ENCODE results near the gene LPP.

Gene LPP

DNA sequence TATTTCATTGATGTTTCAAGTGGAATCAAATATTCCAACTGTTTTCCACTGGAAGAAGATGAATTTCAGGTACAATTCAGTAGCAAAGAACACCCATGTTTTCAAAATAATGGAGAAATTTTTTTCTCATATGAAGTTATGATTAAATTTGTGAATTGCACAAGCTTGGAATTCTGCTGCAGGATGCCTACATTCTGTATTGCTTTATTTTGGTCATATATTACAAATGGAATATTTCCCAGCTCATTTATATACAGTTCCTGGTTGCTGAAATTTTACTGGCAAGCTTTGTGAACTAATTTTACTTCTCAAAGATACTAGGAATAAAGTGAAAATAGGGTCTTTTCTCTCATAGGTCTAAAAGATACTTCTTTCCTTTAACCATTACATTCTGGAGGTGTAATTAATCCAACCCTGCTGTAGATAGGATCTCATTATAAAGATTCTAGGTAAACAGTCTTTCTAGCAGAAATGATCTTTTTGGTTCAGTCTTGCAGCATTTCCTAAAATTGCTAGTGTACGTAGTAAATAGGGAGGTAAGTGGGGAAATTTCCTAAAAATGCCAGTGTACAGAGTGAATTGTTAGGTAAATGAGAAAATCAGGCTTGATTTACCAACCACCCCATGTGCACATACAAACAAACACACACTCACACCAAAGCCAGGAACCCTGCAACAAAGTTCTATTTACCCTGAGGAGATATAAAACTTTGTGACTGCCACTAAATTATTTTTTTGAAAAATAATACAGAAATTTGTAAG lies 624.3 kb downstream of the LPP start:
- FAIRE-seq, result no peak

- FAIRE-seq, result no peak
Observed at GRCh38 chr3:188779281-188779980, 625.5 kb downstream of the LPP start.

DNA sequence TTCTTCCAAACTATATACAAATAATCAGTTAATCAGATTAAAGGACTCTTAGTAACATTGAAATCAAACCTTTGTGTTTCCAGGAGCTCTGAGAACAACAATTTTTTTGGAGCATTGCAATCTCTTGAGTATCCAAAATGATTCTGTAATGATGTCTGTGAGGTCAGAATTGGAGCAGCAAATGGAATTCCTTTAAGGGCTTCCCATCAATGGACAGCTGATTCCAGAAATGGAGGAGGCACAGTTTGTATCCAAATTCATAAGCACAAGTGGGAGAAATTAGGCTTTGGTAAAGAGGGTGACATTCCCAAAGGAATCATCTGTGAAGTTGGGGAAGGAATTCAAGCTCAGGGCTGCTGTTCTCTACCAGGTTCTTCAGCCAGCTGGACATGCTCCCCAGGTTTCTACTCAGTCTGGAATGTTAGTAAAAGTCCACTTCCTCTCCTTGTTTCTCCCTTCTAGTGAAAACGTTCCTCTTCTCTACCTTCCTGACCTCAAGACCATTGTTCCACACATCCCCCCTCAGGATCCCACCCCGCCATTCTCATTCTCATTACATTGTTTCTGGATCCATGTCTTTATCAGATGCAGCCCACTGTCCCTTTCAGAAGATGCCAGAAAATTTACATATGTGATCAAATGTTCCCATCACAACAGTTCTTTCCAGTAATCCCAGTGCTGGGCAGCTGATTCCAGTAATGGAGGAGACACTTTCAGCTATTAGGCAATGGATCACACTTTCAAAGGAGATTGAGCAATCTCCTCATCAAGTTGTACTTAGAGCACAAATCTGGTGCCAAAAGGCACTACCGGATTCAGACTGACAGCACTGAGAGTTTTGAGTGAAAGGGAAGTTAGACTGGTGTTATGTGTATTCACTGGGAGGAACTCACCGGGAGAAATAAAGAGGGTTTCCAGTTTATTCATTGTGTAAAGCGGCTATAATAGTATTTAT lies 626.5 kb downstream of the LPP start:
- no peak for FAIRE-seq

DNA sequence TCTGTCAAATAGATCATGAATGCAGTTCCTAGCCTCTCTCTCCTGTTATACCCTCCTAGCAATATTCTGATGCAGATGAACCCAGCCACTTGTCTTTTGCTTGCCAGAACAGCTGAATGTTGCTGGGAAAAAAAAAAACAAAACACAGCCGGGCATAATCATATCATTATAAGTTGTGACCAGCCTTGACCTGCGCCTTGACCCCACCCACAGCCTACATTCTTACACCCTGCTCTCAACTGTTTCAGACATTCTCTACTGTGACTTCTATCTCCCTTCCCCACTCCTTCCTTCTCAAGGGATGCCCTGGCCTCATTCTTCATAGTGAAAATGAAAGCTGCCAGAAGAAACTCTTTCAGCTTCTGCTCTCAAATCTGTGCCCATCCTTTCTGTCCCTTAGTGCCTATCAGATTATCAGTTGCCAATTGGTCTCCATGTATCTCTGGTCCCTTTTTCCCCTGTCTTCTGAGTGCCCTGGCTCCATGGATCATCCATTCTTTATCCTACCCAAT lies 628.7 kb downstream of the LPP start:
- FAIRE-seq, result no peak

DNA sequence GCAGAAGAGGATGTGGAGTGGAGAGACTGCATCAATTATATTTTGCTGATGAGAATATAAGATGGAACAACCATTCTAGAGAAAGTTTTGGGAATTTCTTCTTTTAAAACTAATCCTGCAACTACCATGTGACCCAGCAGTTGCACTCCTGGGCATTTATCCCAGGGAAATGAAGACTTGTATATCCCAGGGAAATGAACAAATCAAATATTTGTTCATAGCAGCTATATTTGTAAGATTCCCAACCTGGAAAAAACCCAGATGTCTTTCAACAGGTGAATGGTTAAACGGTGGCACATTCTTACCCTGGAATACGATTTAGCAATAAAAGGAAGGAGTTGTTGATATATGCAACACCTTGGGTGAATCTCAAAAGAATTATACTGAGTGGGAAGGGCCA lies 632.5 kb downstream of the LPP start:
- no peak for FAIRE-seq

GRCh38 chr3:188788621-188789081 lies 634.7 kb downstream of the LPP start:
- FAIRE-seq, result no peak

DNA sequence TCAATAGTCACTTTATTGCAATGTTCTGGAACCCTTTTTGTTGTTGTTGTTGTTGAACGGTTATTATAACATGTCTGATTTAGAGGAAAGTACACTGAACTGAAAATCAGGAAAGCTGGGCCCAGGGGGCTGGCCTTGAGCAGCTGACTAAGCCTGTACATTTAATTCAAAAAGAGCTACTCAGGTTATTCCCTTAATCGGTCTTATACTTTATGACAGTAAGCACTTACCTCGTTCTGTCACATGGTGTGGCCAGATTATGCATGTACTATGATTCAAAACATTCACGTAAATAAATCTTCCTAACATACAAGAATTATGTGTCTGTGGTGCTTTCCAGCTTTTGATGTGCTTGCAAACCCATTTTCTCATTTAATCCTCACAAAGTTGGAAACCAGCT lies 635.3 kb downstream of the LPP start:
- FAIRE-seq, result no peak

DNA sequence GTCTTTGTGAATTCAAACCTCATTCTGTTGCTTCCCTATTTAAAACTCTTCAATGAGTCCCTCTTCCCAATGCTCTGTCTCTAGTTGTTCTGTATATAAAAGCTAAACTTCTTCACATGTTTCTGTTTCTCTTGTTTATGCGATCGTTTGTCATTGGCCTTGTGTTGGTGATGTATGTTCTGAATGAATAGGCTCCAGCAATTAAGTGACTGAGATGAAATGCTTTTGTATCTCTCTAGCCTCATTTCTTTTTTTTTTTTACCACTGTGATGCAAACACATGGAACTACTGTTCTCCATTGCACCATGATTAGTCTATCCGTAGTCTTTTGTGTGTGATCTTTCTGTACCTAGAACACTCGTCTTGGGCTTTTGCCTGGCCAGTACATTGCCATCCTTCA lies 637.4 kb downstream of the LPP start:
- FAIRE-seq, result no peak

DNA sequence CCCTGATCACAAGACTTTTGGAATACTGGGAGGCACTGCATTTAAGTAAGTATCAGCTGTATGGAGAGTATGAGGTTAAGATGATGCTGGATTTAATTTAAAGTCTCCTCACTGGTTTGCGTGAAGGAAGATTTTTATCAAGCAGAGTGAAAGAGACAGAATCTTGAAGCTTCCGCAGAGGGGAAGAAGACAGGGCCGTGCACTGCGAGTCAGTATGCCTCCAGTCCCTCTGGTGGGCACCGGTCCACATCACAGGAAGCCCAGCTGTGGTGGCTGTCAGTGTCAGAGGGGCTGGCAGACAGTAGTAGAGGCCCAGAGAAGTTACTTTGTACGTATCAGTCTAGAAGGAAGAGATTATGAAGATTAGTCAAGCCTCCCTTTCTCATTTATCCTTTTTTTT lies 638.8 kb downstream of the LPP start:
- no peak for FAIRE-seq

GRCh38 chr3:188796122-188796631 lies 642.2 kb downstream of the LPP start:
- no peak for FAIRE-seq

DNA sequence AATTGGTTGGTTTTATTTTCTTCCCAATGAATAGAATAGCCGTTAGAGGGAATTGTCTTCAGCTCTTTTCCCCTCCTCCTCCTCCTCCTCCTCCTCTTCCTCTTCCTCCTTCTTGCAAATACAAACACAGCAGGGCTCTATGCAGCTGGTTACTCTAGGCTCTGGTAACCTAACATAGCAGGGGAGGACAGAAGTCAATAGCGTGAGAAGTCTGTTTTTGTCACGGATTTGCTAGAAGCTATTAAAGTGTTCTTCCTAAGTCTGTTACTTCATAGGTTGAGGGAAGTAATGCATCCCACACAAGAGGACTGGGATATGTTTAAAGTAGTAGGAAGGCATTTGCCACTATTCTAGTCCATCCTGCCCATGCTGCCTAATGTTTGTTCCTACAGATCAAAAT lies 643.1 kb downstream of the LPP start:
- no peak for FAIRE-seq

DNA sequence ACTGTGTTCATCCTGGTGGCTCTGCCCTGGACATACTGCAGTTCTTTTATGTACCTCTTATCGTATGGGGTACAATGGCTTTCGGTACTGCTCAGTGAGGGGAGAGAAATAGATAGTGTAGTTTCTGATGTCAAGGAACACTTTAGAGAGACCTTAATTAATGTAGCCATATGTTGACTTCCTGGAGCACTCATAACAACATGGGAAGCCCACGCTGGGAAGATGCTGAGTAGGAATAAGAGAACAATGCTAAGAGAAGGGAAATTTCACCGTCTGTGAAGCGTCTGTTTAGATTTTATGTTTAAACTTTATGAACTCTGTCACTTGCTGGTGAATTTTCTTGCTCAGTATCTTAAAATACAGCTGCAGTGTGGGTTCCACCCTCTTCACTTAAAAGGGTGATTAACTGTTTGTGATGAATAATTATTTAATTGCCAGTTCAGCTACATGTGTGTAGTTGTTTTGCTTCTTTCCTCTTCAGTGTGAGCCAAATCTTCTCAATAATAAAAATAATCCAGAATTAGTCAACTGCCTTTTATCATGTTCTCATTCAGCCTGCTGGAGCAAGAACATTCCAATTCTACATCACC lies 644.7 kb downstream of the LPP start:
- FAIRE-seq, result no peak

GRCh38 chr3:188801393-188801792 lies 647.4 kb downstream of the LPP start:
- FAIRE-seq, result no peak

GRCh38 chr3:188802645-188803044 lies 648.7 kb downstream of the LPP start:
- no peak for FAIRE-seq

- no peak for FAIRE-seq
Observed at GRCh38 chr3:188807006-188807405, 653.0 kb downstream of the LPP start.

GRCh38 chr3:188812198-188812597 lies 658.2 kb downstream of the LPP start:
- FAIRE-seq, result no peak

DNA sequence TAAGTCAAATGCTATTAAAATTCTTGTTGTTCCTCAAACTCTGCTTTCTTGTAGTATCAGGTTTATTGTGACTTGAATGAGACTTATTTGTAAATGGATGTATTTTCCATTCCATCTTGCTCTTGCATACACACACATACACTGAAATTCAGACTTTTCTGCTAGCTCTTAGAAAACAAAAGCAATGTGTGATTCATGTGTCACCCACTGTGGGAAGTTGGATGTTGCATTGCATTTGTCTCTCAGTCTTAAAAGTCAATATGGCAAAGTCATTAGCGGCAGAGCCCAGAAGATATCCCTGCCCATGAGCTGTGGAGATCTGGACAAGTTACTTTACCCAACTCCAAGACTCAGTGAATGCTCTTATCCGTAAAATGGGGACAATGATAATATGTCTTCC lies 660.6 kb downstream of the LPP start:
- no peak for FAIRE-seq

- no peak for FAIRE-seq
Observed at GRCh38 chr3:188817103-188817934, 663.4 kb downstream of the LPP start.

GRCh38 chr3:188817935-188818269 lies 663.9 kb downstream of the LPP start:
- FAIRE-seq, result no peak

DNA sequence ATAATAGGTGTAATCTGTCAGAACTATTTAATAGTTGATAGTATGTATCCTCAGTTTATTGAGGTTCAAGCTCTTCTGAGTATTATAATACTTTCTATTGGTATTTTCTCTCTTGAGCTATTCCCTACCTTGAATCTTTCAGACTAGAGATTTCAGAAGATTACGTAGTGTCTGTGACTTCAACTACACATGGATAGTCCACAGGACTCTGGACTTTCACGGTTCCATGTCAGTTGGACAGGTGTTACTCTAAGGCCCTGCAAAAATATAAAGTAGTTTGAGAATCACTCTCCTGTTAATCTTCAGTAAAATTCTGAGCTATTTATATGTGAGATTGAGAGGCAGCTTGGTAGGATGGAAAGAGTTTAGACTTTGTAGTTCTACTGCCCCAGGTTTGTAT lies 664.3 kb downstream of the LPP start:
- no peak for FAIRE-seq

DNA sequence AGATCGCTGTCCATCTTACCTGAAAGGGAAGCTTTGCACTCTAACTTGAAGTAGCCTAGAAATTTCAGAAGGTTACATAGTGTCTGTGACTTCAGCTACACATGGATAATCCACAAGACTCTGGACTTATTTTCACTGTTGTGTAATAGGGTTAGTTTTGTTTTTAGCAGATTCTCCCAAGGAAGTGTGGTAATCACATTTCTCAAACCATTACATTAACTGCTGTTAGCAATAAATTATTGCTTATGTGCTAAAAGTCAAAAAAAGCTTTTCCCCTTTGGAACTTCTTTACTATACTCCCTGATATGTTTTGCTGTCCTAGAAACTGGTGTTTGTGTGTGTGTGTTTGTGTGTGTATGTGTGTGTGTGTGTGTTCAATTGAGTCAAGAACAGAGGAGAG lies 666.0 kb downstream of the LPP start:
- no peak for FAIRE-seq

GRCh38 chr3:188822004-188822403 lies 668.0 kb downstream of the LPP start:
- FAIRE-seq, result no peak
